HepG2 (cell line): ENCODE data around the gene STAT4. TPM values are rescaled to one million over a fixed set of nuclear protein-coding genes. Genes with fewer than 3 reads are reported as not detected.

Source experiments
- CCAR2 ChIP-seq: fragments of 200-400 bp; formaldehyde crosslinking; optimal IDR thresholded peaks from 2 replicates; pipeline ENCODE3; 2018; ENCODE audit warnings: low read depth, mild to moderate bottlenecking, low read length, moderate library complexity
- HNRNPL ChIP-seq: fragments of 200-400 bp; formaldehyde crosslinking; IDR thresholded peaks from 2 replicates; pipeline ENCODE4 v1.6.1; 2017; ENCODE audit warnings: mild to moderate bottlenecking, low read depth, low read length
- MED1 ChIP-seq: sonication (generic); formaldehyde crosslinking; IDR thresholded peaks from 2 replicates; pipeline ENCODE4 v1.4.0; 2020; ENCODE audit warnings: missing genetic modification reagents
- PHF21A ChIP-seq: sonication (generic); formaldehyde crosslinking; IDR thresholded peaks from 2 replicates; pipeline ENCODE4 v1.5.0; 2020; ENCODE audit warnings: mild to moderate bottlenecking, missing genetic modification reagents
- RBAK ChIP-seq: sonication (generic); formaldehyde crosslinking; IDR thresholded peaks from 2 replicates; pipeline ENCODE4 v1.5.1; 2020; ENCODE audit warnings: mild to moderate bottlenecking, missing genetic modification reagents
- RBM39 ChIP-seq: fragments of 200-400 bp; formaldehyde crosslinking; IDR thresholded peaks from one replicate; pipeline ENCODE4 v1.6.1; 2018; ENCODE audit warnings: antibody characterized with exemption, mild to moderate bottlenecking, low read depth, low read length; ENCODE audit not compliant: poor library complexity, severe bottlenecking
- SAFB2 ChIP-seq: sonication (generic); formaldehyde crosslinking; IDR thresholded peaks from 2 replicates; pipeline ENCODE4 v1.5.1; 2020; ENCODE audit warnings: missing genetic modification reagents, low read depth, mild to moderate bottlenecking, borderline replicate concordance
- SALL2 ChIP-seq: sonication (generic); formaldehyde crosslinking; IDR thresholded peaks from 2 replicates; pipeline ENCODE4 v1.8.1; 2023; ENCODE audit warnings: mild to moderate bottlenecking, missing genetic modification reagents, inconsistent platforms
- TSC22D2 ChIP-seq: sonication (generic); formaldehyde crosslinking; IDR thresholded peaks from 2 replicates; pipeline ENCODE4 v1.5.1; 2020; ENCODE audit warnings: missing genetic modification reagents, mild to moderate bottlenecking, borderline replicate concordance
- ZHX2 ChIP-seq, 2 experiments: sonication (generic) in 1 of 2; formaldehyde crosslinking in 1 of 2; IDR thresholded peaks; 2 replicates each; pipeline versions ENCODE4 v1.6.1 to v1.9.0; 2014 to 2022; ENCODE audit warnings: antibody characterized with exemption in 1 of 2, borderline replicate concordance in 1 of 2, inconsistent platforms in 1 of 2, low read depth in 1 of 2, missing genetic modification reagents in 1 of 2
- ZNF24 ChIP-seq: fragments of 450-650 bp; IDR thresholded peaks from 2 replicates; pipeline ENCODE4 v1.6.1; 2017; ENCODE audit warnings: antibody characterized with exemption, mild to moderate bottlenecking
- ZNF33A ChIP-seq: sonication (generic); formaldehyde crosslinking; IDR thresholded peaks from 2 replicates; pipeline ENCODE4 v1.5.1; 2020; ENCODE audit warnings: missing genetic modification reagents, mild to moderate bottlenecking, moderate library complexity, borderline replicate concordance
- ZNF512B ChIP-seq: sonication (generic); formaldehyde crosslinking; IDR thresholded peaks from 2 replicates; pipeline ENCODE4 v1.5.1; 2020; ENCODE audit warnings: missing genetic modification reagents, mild to moderate bottlenecking, borderline replicate concordance
- ZNF547 ChIP-seq: sonication (generic); formaldehyde crosslinking; IDR thresholded peaks from 2 replicates; pipeline ENCODE4 v1.5.1; 2020; ENCODE audit warnings: mild to moderate bottlenecking, missing genetic modification reagents
- ZNF569 ChIP-seq: sonication (generic); formaldehyde crosslinking; IDR thresholded peaks from 2 replicates; pipeline ENCODE4 v1.5.0; 2020; ENCODE audit warnings: mild to moderate bottlenecking, missing genetic modification reagents, moderate library complexity, borderline replicate concordance
- ZNF670 ChIP-seq: sonication (generic); formaldehyde crosslinking; IDR thresholded peaks from 2 replicates; pipeline ENCODE4 v1.8.0; 2022; ENCODE audit warnings: mild to moderate bottlenecking, missing genetic modification reagents, borderline replicate concordance
- ZNF883 ChIP-seq: sonication (generic); formaldehyde crosslinking; IDR thresholded peaks from 2 replicates; pipeline ENCODE4 v1.5.1; 2020; ENCODE audit warnings: mild to moderate bottlenecking, missing genetic modification reagents; ENCODE audit errors: not compliant biosample characterization
- ZSCAN12 ChIP-seq: sonication (generic); formaldehyde crosslinking; IDR thresholded peaks from 2 replicates; pipeline ENCODE4 v1.9.0; 2021; ENCODE audit warnings: mild to moderate bottlenecking, missing genetic modification reagents
- ZSCAN9 ChIP-seq: IDR thresholded peaks from 2 replicates; pipeline ENCODE4 v1.6.1; 2016; ENCODE audit warnings: borderline replicate concordance
- polyA plus RNA-seq, 8 experiments: library from polyadenylated mRNA; depleted of rRNA in 3 of 8; stranded (reverse) in 7 of 8; unstranded in 1 of 8; fragments of >200 nt; fragmentation: Illumina TruSeq in 4 of 8; extraction: Trizol in 4 of 8; gene quantifications; 2 replicates each; pipeline versions ENCODE4 v1.2.1 to v1.2.3, GENCODE V29; 2011 to 2016; ENCODE audit warnings: low read depth in 4 of 8, missing spikeins in 1 of 8, mixed read lengths in 1 of 8; ENCODE audit not compliant: insufficient read depth in 1 of 8
- total RNA-seq, 5 experiments: library from RNA; depleted of rRNA; stranded (reverse); fragments of >200 nt; fragmentation: Illumina TruSeq; extraction: Trizol; gene quantifications; 2 replicates each; pipeline ENCODE4 v1.2.3, GENCODE V29; 2016; ENCODE audit warnings: low read depth in 1 of 5
- TF ChIP-seq, protein P1 (sequence below): sonication (generic); formaldehyde crosslinking; IDR thresholded peaks from 2 replicates; pipeline ENCODE4 v1.4.0; 2020; ENCODE audit warnings: mild to moderate bottlenecking, missing genetic modification reagents

STAT4 gene
- total and polyA plus RNA-seq, 2 of the 13 experiments (the other 11 are each of a cell fraction or from before 2014, with no cell fraction given) = 0.37 TPM; not detected in 1

GRCh38 chr2:191013932-191014652 is 136.7 kb downstream of the STAT4 start, which contains the start of gene STAT1 (continued):
- TF ChIP-seq ZNF547 (CRISPR knock-in tag) (peak; percentile 88), ZSCAN9 (CRISPR knock-in tag) (peak; percentile 98), SALL2 (CRISPR knock-in tag) (no peak; the same call in none of the 2 replicates), ZNF24 (no peak), MED1 (CRISPR knock-in tag) (peak; percentile 81), ZNF512B (no peak), HNRNPL (peak; percentile 43; the same call in 1 of the 2 replicates), ZHX2 (IDR thresholded peaks at IDR 0.05; ENCODE audit: low read depth) (no peak; the same call in 1 of the 2 replicates), ZHX2 (CRISPR knock-in tag; IDR thresholded peaks at IDR 0.05; ENCODE audit: borderline replicate concordance) (peak; percentile 56; the same call in 1 of the 2 replicates), ZNF883 (CRISPR knock-in tag) (peak; percentile 94), ZSCAN12 (no peak), PHF21A (CRISPR knock-in tag) (peak; percentile 99), ZNF569 (peak; percentile 93; the same call in 1 of the 2 replicates), TSC22D2 (CRISPR knock-in tag) (peak; percentile 90; the same call in 1 of the 2 replicates), SAFB2 (CRISPR knock-in tag) (peak; percentile 99; the same call in 1 of the 2 replicates), RBAK (CRISPR knock-in tag) (no peak), RBM39 (peak; percentile 81), ZNF670 (peak; percentile 99), CCAR2 (peak; percentile 70), ZNF33A (peak; percentile 97)
- TF ChIP-seq, protein P1, sequence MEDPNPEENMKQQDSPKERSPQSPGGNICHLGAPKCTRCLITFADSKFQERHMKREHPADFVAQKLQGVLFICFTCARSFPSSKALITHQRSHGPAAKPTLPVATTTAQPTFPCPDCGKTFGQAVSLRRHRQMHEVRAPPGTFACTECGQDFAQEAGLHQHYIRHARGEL (CRISPR knock-in tag) = no peak
